ENCODE data around the gene GRIN1. TPM values are rescaled to one million over a fixed set of nuclear protein-coding genes. Genes with fewer than 3 reads are reported as not detected.

GRIN1 gene
- total and polyA plus RNA-seq, 10 of the 15 experiments (the other 5 are each of a cell fraction or from before 2014, with no cell fraction given), result 0.05 to 0.10 (median 0.06) TPM; not detected in 6

DNA sequence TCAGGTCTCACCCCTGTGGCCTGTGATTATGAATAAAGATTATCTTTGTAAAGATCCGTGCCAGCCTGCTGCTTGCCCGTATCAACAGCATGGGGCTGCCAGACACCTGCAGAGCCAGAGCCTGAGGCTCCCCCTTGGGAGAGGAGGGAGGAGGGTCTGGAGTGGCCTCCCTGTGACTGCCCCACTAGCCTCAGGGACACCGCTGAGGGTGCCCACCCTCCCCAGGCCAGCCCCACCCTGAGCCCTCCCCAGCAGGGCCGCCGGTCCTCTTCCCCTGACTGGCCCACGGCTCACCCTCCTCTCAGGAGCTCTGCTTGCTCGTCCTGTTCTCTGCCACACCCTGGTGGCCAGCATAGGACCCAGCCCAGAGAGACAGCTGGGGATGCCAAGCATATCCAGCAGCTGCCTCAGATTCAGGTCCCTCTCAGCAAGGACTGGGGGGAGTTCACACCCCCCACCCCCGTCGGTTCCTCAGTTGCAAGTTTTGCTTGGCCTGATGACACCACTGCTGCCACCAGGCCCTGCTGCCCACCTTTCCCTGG, 51.4 kb downstream of the GRIN1 start:
- TF ChIP-seq, protein P1, sequence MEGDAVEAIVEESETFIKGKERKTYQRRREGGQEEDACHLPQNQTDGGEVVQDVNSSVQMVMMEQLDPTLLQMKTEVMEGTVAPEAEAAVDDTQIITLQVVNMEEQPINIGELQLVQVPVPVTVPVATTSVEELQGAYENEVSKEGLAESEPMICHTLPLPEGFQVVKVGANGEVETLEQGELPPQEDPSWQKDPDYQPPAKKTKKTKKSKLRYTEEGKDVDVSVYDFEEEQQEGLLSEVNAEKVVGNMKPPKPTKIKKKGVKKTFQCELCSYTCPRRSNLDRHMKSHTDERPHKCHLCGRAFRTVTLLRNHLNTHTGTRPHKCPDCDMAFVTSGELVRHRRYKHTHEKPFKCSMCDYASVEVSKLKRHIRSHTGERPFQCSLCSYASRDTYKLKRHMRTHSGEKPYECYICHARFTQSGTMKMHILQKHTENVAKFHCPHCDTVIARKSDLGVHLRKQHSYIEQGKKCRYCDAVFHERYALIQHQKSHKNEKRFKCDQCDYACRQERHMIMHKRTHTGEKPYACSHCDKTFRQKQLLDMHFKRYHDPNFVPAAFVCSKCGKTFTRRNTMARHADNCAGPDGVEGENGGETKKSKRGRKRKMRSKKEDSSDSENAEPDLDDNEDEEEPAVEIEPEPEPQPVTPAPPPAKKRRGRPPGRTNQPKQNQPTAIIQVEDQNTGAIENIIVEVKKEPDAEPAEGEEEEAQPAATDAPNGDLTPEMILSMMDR (IDR thresholded peaks at IDR 0.05 in 2 of 3, conservative IDR thresholded peaks at IDR 0.05 in 1 of 3; ENCODE audit: control insufficient read depth in 2 of 3, extremely low read depth in 1 of 3, insufficient read depth in 1 of 3, low read depth in 3 of 3, low read length in 3 of 3), result peak in 1 of 3 experiments; percentile 7; a peak in 1 of 6 replicates
- no peak for TF ChIP-seq CBFB (IDR thresholded peaks at IDR 0.05; ENCODE audit: low read depth)
- no peak for TF ChIP-seq BACH1 (IDR thresholded peaks at IDR 0.05; ENCODE audit: borderline replicate concordance)
- TF ChIP-seq HDGF (IDR thresholded peaks at IDR 0.05), result no peak
- TF ChIP-seq IKZF1 (conservative IDR thresholded peaks at IDR 0.05), result no peak
- no peak for TF ChIP-seq RFX5 (IDR thresholded peaks at IDR 0.05; ENCODE audit: low read depth, low read length)
- no peak for TF ChIP-seq TBL1XR1 (IDR thresholded peaks at IDR 0.05; ENCODE audit: low read depth, low read length)
- WGBS (ENCODE audit: insufficient coverage, insufficient replicate concordance, low lambda C conversion rate, missing lambda C conversion rate), result 83% methylated on average over 6 of the region's 9 CpGs
- Histone ChIP-seq H3K79me2 (ENCODE audit: control insufficient read depth, insufficient read depth, low read length) (peaks cover 35% of the 10 kb centered on the region), H4K20me1 (ENCODE audit: control insufficient read depth, insufficient read depth) (peaks cover 7% of the 10 kb centered on the region; the same call in 1 of the 2 replicates), H3K4me2 (ENCODE audit: control insufficient read depth, insufficient read depth) (peak overlapping the region; percentile 93; the same call in 1 of the 2 replicates), H3K27me3 (replicated peaks in 1 of 2; ENCODE audit: control insufficient read depth in 2 of 2, insufficient read depth in 2 of 2, low read length in 1 of 2) (no peaks in the 10 kb centered on the region), H3K4me1 (ENCODE audit: control insufficient read depth, insufficient read depth, low read length) (peaks cover 22% of the 10 kb centered on the region), H3K4me3 (0 out of 2 replicates have a peak overlapping the region, but pooled peaks have one; percentile 99), H3K9ac (ENCODE audit: control insufficient read depth, insufficient read depth, low read length) (no peak overlapping the region), H3K9me3 (replicated peaks; ENCODE audit: control insufficient read depth, insufficient read depth, low read length) (no peaks in the 10 kb centered on the region), H2AFZ (ENCODE audit: control insufficient read depth, low read depth, low read length) (no peak overlapping the region), H3K27ac (ENCODE audit: control insufficient read depth, insufficient read depth) (no peak overlapping the region), H3K36me3 (ENCODE audit: control insufficient read depth in 2 of 2, insufficient read depth in 2 of 2, low read length in 1 of 2) (peaks cover 0 to 7% of the 10 kb centered on the region in 2 experiments; a peak in 3 of 4 replicates)
- ATAC-seq (no peak), FAIRE-seq (no peak), DNase-seq (ENCODE audit: low read depth, low spot score) (no peak)
- BruUV-seq (replicated peaks), result no TSS peak
- ChIA-PET POLR2A (interaction anchor here (1.8 to 4.6 kb wide), 4 partner anchors 11 to 47 kb away, joined by 7 to 22 read pairs (median 9); partner anchors contain the start of genes CYSRT1, RNF208 and TPRN), CTCF (interaction anchor here (0.6 to 2.7 kb wide), 7 partner anchors 14 to 123 kb away, joined by 3 to 21 read pairs (median 7); partner anchors contain the start of gene RNF224), SMC1A (ENCODE audit: uncharacterized antibody, unreplicated experiment) (interaction anchor here (1.2 to 2.2 kb wide), 3 partner anchors 8 to 62 kb away, joined by 3 to 9 read pairs (median 7); no protein-coding TSS in a partner anchor), RAD21 (ENCODE audit: unreplicated experiment) (interaction anchor here (0.6 to 1.1 kb wide), 2 partner anchors 33 to 76 kb away, joined by 3 read pairs; partner anchors contain the start of gene DPP7)
- in situ Hi-C loops (cut with MboI), result no loop called here
- intact Hi-C loops (cut with micrococcal nuclease; ENCODE audit: unreplicated experiment), result no loop called here
